T47D (cell line): ENCODE data around the gene SIRT3.
"Not testable (repeated sequence)": the region's sequence is repeated elsewhere in the genome, so short reads cannot be mapped to it uniquely, and the experiment has no call there.

Experiments
- DNase-seq, 2 experiments: peaks; one replicate each; pipeline versions ENCODE4 v3.0.0 to v3.0.0-alpha.2; 2011 to 2012; ENCODE audit warnings: low read depth in 1 of 2, low spot score in 1 of 2
- JUND ChIP-seq: IDR thresholded peaks from 2 replicates; pipeline ENCODE4 v1.6.1; 2012; ENCODE audit warnings: low read depth
- in situ Hi-C: cut with HindIII; loops from 2 replicates; pipeline ENCODE4 v1.10.0; 2016; ENCODE audit warnings: low sequenced_read_pairs, low pct_unique_long_range_greater_than_20kb

SIRT3 gene

GRCh38 chr11:279040-279965 lies 43.2 kb upstream of the SIRT3 start:
- DNase-seq: no peak
- in situ Hi-C loops: no loop called here
- no peak for TF ChIP-seq JUND

DNA sequence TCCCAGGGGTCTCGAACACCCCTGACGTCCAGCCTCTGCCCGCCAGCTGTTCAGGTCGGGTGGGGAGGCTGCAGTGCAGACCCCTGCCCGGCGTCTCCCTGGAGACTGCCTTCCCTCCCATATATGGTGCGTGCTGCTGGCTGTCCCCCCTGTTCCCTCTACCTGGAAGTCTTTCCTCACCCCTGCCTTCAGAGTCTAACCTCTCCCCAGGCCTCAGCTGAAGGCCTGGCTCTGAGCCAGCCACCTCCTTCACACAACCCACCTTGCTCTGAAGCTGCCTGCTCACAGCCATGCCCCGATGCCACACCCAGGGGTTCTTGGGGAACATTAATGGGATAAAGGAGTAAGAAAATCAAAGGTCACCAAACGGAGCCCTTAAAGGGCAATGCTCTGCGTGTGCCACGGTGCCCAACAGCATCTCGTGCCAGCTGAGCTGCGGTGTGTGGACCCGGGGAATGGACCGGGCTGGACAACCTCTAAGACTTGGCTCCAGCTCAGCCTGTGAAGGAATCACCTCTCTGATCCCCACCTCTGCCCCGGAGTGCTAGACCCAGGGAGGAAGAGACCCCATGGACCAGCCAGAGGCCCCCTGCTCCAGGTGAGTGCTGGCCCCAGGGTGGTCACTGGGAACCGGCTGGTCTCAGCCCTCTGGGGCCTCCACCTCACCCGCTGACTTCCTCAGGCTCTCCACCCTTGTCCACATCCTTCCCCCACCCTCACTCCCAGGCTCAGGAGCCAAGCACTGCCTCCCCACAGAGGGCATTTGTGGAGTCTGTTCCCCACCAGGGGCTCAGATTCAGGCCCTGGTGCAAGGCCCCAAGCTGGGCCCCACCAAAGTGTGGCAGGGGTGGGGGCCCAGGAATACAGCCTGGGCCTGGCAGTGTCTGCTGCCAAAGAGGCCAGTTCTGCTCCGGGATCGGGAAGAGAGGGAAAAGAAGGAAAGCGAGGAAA lies 42.1 kb upstream of the SIRT3 start, which contains the start of gene NLRP6:
Gene NLRP6 (plus strand): TSS at position 407 of the 951 bp plus-strand sequence. CDS start 163 bp downstream, at position 570.
- no peak for DNase-seq
- in situ Hi-C loops: no loop called here
- TF ChIP-seq JUND: no peak

GRCh38 chr11:276219-276618 lies 40.1 kb upstream of the SIRT3 start:
- in situ Hi-C loops: no loop called here
- no peak for DNase-seq

DNA sequence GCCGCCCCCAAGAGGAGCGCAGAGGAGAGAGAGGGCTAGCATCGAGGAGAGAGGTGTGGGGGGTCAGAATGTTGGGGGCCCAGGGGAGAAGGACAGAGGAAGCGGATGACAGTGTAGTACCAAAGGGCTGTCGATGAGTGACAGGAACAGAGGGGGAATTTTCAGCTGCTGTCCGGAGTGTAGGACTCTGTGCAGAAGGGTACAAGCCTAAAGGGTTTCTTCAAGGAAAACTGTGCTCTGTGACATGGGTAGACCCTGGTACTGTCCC lies 36.7 kb upstream of the SIRT3 start:
- in situ Hi-C loops: no loop called here
- no peak for TF ChIP-seq JUND
- no peak for DNase-seq

More at GRCh38 chr11:276219-276618, 40.1 kb upstream of the SIRT3 start:
- no peak for TF ChIP-seq JUND

GRCh38 chr11:272195-272930 lies 36.2 kb upstream of the SIRT3 start:
- TF ChIP-seq JUND: no peak
- in situ Hi-C loops: no loop called here
- no peak for DNase-seq

DNA sequence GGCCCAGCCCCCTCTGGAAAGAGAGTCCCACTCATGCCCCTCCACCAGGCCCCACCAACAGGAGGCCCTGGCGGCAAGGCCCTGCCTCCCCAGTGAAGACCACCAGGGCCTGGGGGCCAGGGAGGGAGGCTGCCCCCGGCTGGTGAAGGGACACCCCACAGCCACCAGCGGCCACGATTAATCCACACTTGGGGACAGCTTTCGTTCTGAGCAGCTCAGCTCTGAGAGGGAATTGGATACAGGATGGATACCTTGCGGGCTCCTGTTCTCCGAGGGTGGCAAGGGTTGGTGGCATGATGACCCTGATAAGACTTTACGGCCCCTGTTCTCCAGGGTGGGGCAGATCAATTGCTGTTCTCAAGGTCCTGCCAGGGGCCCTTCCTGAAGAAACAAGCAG lies 35.2 kb upstream of the SIRT3 start:
- no peak for TF ChIP-seq JUND
- in situ Hi-C loops: no loop called here
- DNase-seq: no peak

DNA sequence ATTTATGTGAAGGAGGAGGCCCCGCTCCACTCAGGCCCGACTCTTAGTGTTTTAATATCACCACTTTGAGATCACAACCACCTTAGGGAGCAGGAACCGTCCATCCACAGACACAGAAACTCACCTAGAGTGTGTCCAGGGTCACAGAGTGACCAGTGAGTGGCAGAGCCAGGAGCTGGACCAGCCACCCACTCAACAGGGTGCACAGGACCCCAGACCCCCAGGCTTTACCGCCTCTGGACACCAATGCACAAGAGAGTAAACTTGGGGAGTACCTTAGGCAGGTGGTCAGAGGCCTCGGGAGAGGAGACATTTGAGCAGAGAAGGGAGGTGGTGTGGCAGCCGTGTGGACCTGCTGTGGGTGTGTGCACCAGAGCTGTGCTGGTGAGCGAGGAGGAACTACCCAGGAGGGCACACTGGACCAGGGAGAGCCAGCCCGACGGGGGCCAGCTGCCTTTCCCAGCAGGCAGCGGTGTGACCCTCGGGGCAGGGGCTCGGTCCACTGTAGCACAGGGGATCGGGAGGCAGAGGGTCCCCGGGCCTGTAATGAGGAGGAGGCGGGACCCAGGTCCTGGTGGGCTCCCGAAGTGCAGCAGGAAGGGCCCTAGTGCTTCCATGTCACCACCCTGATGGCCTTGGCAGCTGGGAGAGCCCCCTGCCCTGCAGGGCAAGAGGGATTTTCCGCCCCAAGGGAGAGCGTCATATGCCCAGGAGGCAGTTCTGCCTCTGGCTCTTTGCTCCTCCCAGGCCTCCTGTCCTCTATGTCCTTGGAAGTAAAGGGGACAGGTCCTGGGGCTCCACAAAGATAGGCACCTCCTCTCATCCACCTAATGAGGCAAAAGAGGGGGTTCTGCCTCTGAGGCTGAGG lies 34.5 kb upstream of the SIRT3 start:
- in situ Hi-C loops: no loop called here
- TF ChIP-seq JUND: no peak

DNA sequence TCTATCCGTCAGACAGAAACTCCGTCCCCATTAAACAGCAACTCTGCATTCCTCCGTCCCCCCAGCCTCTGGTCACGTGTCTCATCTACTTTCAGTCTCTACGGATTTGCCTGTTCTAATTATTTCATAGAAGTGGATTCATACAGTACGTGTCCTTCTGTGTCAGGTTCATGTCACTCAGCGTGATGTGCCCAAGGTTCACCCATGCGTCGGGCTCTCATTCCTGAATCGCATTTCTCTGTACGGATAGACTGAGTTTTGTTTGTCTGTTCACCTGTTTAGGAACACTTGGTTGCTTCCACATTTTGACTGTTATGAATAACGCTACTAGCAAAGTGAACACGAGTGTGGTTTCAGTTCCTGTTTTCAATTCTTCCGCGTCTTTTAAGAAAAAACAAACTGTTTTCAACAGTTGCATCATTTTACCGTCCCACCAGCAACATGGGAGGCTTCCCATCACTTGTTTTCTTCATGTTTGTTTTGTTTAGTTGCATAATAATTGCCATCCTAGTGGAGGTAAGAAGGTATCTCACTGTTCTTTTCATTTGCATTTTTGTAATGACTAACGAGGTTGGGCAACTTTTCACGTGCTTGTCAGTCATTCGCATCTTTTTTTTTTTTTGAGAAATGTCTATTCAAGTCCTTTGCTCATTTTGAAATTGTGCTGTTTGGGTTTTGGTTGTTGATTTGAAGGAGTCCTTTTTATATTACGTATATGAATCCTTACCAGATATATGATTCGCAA lies 33.2 kb upstream of the SIRT3 start:
- in situ Hi-C loops: no loop called here

More for the DNA sequence above, 34.5 kb upstream of the SIRT3 start:
- DNase-seq: no peak

GRCh38 chr11:268716-269145 lies 32.6 kb upstream of the SIRT3 start:
- DNase-seq, in situ Hi-C loops: not testable (repeated sequence)

More for the DNA sequence above, 33.2 kb upstream of the SIRT3 start:
- TF ChIP-seq JUND: no peak
- DNase-seq: no peak

GRCh38 chr11:267491-267994 lies 31.4 kb upstream of the SIRT3 start:
- no peak for TF ChIP-seq JUND
- peak in 1 of 2 experiments; percentile 76 for DNase-seq
- in situ Hi-C loops: no loop called here
